Fibroblast of skin of left biceps (primary cell): ENCODE results near the gene ADGRG6.
"Not testable (repeated sequence)": the region's sequence is repeated elsewhere in the genome, so short reads cannot be mapped to it uniquely, and the experiment has no call there.

Experiments used
- DNase-seq, 2 experiments: peaks; one replicate each; pipeline ENCODE4 v3.0.0-alpha.2; 2013; ENCODE audit warnings: low read depth in 2 of 2

Gene ADGRG6

GRCh38 chr6:142409794-142410193, 108.0 kb downstream of the ADGRG6 start:
- no peak for DNase-seq

- DNase-seq, result no peak
These were observed 109.3 kb downstream of the ADGRG6 start for GRCh38 chr6:142411145-142411544.

- DNase-seq, result no peak
These were observed 110.4 kb downstream of the ADGRG6 start for GRCh38 chr6:142412241-142412640.

GRCh38 chr6:142412658-142413057, 110.9 kb downstream of the ADGRG6 start:
- DNase-seq, result no peak

GRCh38 chr6:142413111-142413510, 111.3 kb downstream of the ADGRG6 start:
- DNase-seq, result no peak

GRCh38 chr6:142414462-142415250, 112.8 kb downstream of the ADGRG6 start:
- no peak for DNase-seq

GRCh38 chr6:142416179-142416578, 114.4 kb downstream of the ADGRG6 start:
- peak; percentile 94 to 96 for DNase-seq

GRCh38 chr6:142416686-142417085, 114.9 kb downstream of the ADGRG6 start:
- no peak for DNase-seq

GRCh38 chr6:142417331-142417750, 115.5 kb downstream of the ADGRG6 start:
- DNase-seq, result no peak

- no peak for DNase-seq
These were observed 117.3 kb downstream of the ADGRG6 start for GRCh38 chr6:142419071-142419470.

GRCh38 chr6:142420802-142421201, 119.0 kb downstream of the ADGRG6 start:
- no peak for DNase-seq

GRCh38 chr6:142421285-142422117, 119.7 kb downstream of the ADGRG6 start:
- peak; percentile 82 to 87 for DNase-seq

GRCh38 chr6:142426444-142427132, 124.8 kb downstream of the ADGRG6 start:
- not testable (repeated sequence) for DNase-seq

GRCh38 chr6:142428468-142428867, 126.7 kb downstream of the ADGRG6 start:
- DNase-seq, result not testable (repeated sequence)

GRCh38 chr6:142429195-142429594, 127.4 kb downstream of the ADGRG6 start:
- no peak for DNase-seq

- no peak for DNase-seq
These were observed 131.6 kb downstream of the ADGRG6 start for GRCh38 chr6:142433419-142433818.

- no peak for DNase-seq
These were observed 137.1 kb downstream of the ADGRG6 start for GRCh38 chr6:142438898-142439297.

GRCh38 chr6:142440600-142441293, 138.9 kb downstream of the ADGRG6 start:
- DNase-seq, result no peak

- DNase-seq, result no peak
These were observed 139.9 kb downstream of the ADGRG6 start for GRCh38 chr6:142441716-142442115.

GRCh38 chr6:142443102-142443501, 141.3 kb downstream of the ADGRG6 start:
- no peak for DNase-seq

GRCh38 chr6:142443532-142443931, 141.7 kb downstream of the ADGRG6 start:
- DNase-seq, result peak in 1 of 2 experiments; percentile 18

- peak; percentile 53 to 70 for DNase-seq
These were observed 142.6 kb downstream of the ADGRG6 start for GRCh38 chr6:142444376-142444775.
